Measurements from ENCODE around the gene SEMA5A.

The SEMA5A gene

GRCh38 chr5:9140202-9140601, 405.7 kb downstream of the SEMA5A start:
- no peak for DNase-seq

GRCh38 chr5:9139344-9139743, 406.5 kb downstream of the SEMA5A start:
- DNase-seq: no peak

- DNase-seq: no peak
Measured at GRCh38 chr5:9128136-9128535, 417.7 kb downstream of the SEMA5A start.

- DNase-seq: no peak
Measured at GRCh38 chr5:9126490-9126889, 419.4 kb downstream of the SEMA5A start.

- DNase-seq: no peak
Measured at GRCh38 chr5:9125852-9126251, 420.0 kb downstream of the SEMA5A start.

- DNase-seq: no peak
Measured at GRCh38 chr5:9124838-9125237, 421.0 kb downstream of the SEMA5A start.

GRCh38 chr5:9124071-9124470, 421.8 kb downstream of the SEMA5A start:
- no peak for DNase-seq

- DNase-seq: no peak
Measured at GRCh38 chr5:9122528-9122927, 423.3 kb downstream of the SEMA5A start.

- DNase-seq: no peak
Measured at GRCh38 chr5:9121597-9121996, 424.3 kb downstream of the SEMA5A start.

GRCh38 chr5:9118852-9119251, 427.0 kb downstream of the SEMA5A start:
- DNase-seq: no peak

- DNase-seq: peak in 1 of 58 donors; percentile 5
Measured at GRCh38 chr5:9115093-9115492, 430.8 kb downstream of the SEMA5A start.

GRCh38 chr5:9112520-9113291, 433.2 kb downstream of the SEMA5A start:
- DNase-seq: no peak

GRCh38 chr5:9108162-9108561, 437.7 kb downstream of the SEMA5A start:
- no peak for DNase-seq

GRCh38 chr5:9105851-9106250, 440.0 kb downstream of the SEMA5A start:
- DNase-seq: no peak

GRCh38 chr5:9104571-9105339, 441.1 kb downstream of the SEMA5A start:
- no peak for DNase-seq

GRCh38 chr5:9103290-9103689, 442.6 kb downstream of the SEMA5A start:
- no peak for DNase-seq

GRCh38 chr5:9099689-9100088, 446.2 kb downstream of the SEMA5A start:
- DNase-seq: peak in 2 of 58 donors; percentile 2

- no peak for DNase-seq
Measured at GRCh38 chr5:9098990-9099389, 446.9 kb downstream of the SEMA5A start.

GRCh38 chr5:9094582-9094981, 451.3 kb downstream of the SEMA5A start:
- no peak for DNase-seq

- DNase-seq: no peak
Measured at GRCh38 chr5:9091896-9092662, 453.8 kb downstream of the SEMA5A start.

GRCh38 chr5:9090381-9091026, 455.4 kb downstream of the SEMA5A start:
- no peak for DNase-seq
